ENCODE data around the gene LBH. TPM values are rescaled to one million over a fixed set of nuclear protein-coding genes. Genes with fewer than 3 reads are reported as not detected.

The LBH gene
- total RNA-seq, 1 experiment from 2014 or later, result 5.8 TPM

DNA sequence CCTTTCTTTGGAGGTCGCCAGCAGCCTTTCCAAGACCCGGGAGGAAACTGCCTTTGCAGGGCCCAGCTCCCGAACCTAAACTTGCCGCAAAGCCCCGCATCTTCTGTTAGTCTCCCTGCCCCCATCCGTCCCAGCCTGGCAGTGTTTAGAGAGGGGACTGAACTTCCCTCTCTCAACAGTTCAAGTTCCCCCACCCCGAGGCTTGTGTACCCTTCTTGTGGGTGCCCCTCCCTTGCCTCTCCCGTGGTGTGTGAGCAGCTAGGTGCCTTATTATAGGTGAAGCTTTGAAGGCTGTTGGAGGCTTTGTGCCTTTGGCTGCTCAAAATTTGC is 1.4 kb downstream of the LBH start:
- intact Hi-C loops (cut with micrococcal nuclease), result no loop called here
- ATAC-seq, result no peak
- peak overlapping the region; percentile 92 for H3K4me2 ChIP-seq (ENCODE audit: low read length)
- ChIA-PET POLR2A (ENCODE audit: unreplicated experiment) (no interaction called here), CTCF (no interaction called here)
- no peaks in the 10 kb centered on the region for H3K79me2 ChIP-seq (ENCODE audit: low read length)
- H3K4me1 ChIP-seq (ENCODE audit: insufficient read depth, low read length), result peaks cover 33% of the 10 kb centered on the region
- no peak for TF ChIP-seq EZH2phosphoT487 (IDR thresholded peaks at IDR 0.05; ENCODE audit: borderline replicate concordance, low read length)
- H3K36me3 ChIP-seq (ENCODE audit: low read depth, low read length), result no peaks in the 10 kb centered on the region
- H2AFZ ChIP-seq (ENCODE audit: low read length), result peak overlapping the region; percentile 84
- H3K9ac ChIP-seq (ENCODE audit: low read length), result no peak overlapping the region
- no peak for DNase-seq
- H3K27ac ChIP-seq (ENCODE audit: low read length), result no peak overlapping the region
- no peaks in the 10 kb centered on the region for H3K9me3 ChIP-seq (ENCODE audit: low read length)
- H3F3A ChIP-seq (ENCODE audit: low read length, unreplicated experiment), result no peaks in the 10 kb centered on the region
- peak overlapping the region; percentile 67 for H3K4me3 ChIP-seq (ENCODE audit: low read length)
- H4K20me1 ChIP-seq (ENCODE audit: low read length), result no peaks in the 10 kb centered on the region
- BruUV-seq (replicated peaks), result no TSS peak
- no peaks in the 10 kb centered on the region for H3K9me2 ChIP-seq (replicated peaks; ENCODE audit: low read length)
- H3K27me3 ChIP-seq (ENCODE audit: low read length), result peaks cover 36% of the 10 kb centered on the region

DNA sequence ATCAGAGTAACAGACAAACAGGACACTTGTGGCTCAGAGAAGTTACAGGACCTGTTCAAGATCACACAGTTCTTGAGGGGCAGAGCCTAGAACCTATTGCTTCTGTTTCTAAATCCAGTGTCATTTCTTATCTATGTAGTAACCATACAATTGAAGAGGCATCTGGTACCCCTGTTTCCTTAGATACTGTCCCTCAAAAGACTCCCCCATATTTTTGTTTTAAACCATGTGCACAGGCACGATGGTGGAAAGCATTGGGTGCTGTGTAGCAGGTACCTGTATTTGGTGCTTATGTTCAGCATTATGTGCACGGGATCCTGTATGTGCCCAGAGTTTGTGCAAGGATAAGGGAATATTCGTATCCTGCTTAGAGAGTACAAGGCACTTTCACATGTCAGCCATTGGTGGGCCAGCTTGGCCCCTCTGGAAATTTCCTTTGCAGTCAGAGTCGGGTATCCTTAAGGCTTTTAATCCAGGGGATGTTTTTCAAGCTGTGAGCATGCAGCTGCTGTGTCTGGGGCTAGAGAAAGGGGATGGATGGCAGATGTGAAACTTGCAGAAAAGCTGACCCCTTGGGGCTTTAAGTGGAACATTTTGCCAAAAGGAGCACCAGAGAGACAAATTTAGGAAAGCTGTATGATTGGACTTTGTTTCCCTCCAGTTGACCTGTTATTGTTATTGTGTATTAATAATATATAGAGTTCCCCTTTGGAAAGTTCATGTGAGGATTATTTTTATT is 2.1 kb downstream of the LBH start:
- H3K79me2 ChIP-seq (ENCODE audit: low read length), result no peaks in the 10 kb centered on the region
- BruUV-seq (replicated peaks), result no TSS peak
- H3K36me3 ChIP-seq (ENCODE audit: low read depth, low read length), result no peaks in the 10 kb centered on the region
- ATAC-seq (no peak), DNase-seq (no peak)
- ChIA-PET POLR2A (ENCODE audit: unreplicated experiment) (no interaction called here), CTCF (no interaction called here)
- no peak overlapping the region for H2AFZ ChIP-seq (ENCODE audit: low read length)
- peaks cover 33% of the 10 kb centered on the region for H3K4me1 ChIP-seq (ENCODE audit: insufficient read depth, low read length)
- TF ChIP-seq, protein P1, sequence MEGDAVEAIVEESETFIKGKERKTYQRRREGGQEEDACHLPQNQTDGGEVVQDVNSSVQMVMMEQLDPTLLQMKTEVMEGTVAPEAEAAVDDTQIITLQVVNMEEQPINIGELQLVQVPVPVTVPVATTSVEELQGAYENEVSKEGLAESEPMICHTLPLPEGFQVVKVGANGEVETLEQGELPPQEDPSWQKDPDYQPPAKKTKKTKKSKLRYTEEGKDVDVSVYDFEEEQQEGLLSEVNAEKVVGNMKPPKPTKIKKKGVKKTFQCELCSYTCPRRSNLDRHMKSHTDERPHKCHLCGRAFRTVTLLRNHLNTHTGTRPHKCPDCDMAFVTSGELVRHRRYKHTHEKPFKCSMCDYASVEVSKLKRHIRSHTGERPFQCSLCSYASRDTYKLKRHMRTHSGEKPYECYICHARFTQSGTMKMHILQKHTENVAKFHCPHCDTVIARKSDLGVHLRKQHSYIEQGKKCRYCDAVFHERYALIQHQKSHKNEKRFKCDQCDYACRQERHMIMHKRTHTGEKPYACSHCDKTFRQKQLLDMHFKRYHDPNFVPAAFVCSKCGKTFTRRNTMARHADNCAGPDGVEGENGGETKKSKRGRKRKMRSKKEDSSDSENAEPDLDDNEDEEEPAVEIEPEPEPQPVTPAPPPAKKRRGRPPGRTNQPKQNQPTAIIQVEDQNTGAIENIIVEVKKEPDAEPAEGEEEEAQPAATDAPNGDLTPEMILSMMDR (conservative IDR thresholded peaks at IDR 0.05; ENCODE audit: low read depth, low read length), result no peak
- no peak for TF ChIP-seq EZH2phosphoT487 (IDR thresholded peaks at IDR 0.05; ENCODE audit: borderline replicate concordance, low read length)
- TF ChIP-seq EZH2 (IDR thresholded peaks at IDR 0.05; ENCODE audit: low read length, unreplicated experiment), result no peak
- no peaks in the 10 kb centered on the region for H3K9me3 ChIP-seq (ENCODE audit: low read length)
- H3K27ac ChIP-seq (ENCODE audit: low read length), result no peak overlapping the region
- intact Hi-C loops (cut with micrococcal nuclease), result loop anchor here (2.0 kb wide), 1 partner anchor 39 kb away; no protein-coding TSS in a partner anchor
- H3K9me2 ChIP-seq (replicated peaks; ENCODE audit: low read length), result no peaks in the 10 kb centered on the region
- H4K20me1 ChIP-seq (ENCODE audit: low read length), result no peaks in the 10 kb centered on the region
- 0 out of 2 replicates have a peak overlapping the region, but pooled peaks have one; percentile 67 for H3K4me3 ChIP-seq (ENCODE audit: low read length)
- H3K27me3 ChIP-seq (ENCODE audit: low read length), result peaks cover 36% of the 10 kb centered on the region
- peak overlapping the region; percentile 92 for H3K4me2 ChIP-seq (ENCODE audit: low read length)
- H3F3A ChIP-seq (ENCODE audit: low read length, unreplicated experiment), result no peaks in the 10 kb centered on the region
- H3K9ac ChIP-seq (ENCODE audit: low read length), result no peak overlapping the region

DNA sequence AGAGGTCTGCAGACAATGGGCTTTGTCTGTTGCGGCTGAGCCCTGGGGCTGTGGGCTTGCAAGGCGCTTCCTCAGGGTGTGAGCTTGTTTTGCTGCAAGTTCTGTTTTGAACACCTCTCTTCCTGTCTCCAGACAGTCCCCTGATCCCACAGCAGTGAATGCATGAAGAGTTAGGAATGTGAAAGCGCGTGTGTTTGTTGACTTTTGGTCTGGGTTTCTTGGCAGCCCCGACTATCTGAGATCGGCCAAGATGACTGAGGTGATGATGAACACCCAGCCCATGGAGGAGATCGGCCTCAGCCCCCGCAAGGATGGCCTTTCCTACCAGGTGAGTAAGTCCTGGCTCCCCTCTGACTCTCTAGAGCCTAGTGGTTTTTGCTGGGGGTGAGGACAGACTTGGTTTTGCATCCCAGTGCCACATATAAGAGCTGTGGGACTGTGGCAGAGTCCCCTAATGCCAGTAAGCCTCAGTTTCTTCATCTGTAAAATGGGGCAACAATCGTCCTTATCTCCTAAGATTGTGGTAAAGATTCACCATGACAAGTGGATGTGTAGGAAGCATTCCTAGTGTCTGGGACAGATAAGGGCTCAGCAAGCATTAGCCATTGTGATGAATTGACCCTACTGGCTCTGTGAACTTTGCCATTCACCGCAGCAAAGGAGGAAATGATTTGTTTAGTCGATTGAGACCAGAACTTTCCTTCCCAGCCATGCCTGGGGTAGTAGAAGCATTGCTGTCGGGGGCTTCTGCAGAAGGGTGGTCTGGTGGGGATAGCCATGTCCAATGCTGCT is 3.0 kb downstream of the LBH start:
- Histone ChIP-seq H3K36me3 (ENCODE audit: low read depth, low read length) (no peaks in the 10 kb centered on the region), H3K79me2 (ENCODE audit: low read length) (no peaks in the 10 kb centered on the region), H3K9me3 (ENCODE audit: low read length) (no peaks in the 10 kb centered on the region), H3K9me2 (replicated peaks; ENCODE audit: low read length) (no peaks in the 10 kb centered on the region), H3K27me3 (ENCODE audit: low read length) (peaks cover 36% of the 10 kb centered on the region), H3K4me1 (ENCODE audit: insufficient read depth, low read length) (peaks cover 33% of the 10 kb centered on the region), H4K20me1 (ENCODE audit: low read length) (no peaks in the 10 kb centered on the region), H3K9ac (ENCODE audit: low read length) (no peak overlapping the region), H3K4me2 (ENCODE audit: low read length) (peak overlapping the region; percentile 54), H3K27ac (ENCODE audit: low read length) (no peak overlapping the region), H3F3A (ENCODE audit: low read length, unreplicated experiment) (no peaks in the 10 kb centered on the region), H2AFZ (ENCODE audit: low read length) (no peak overlapping the region), H3K4me3 (ENCODE audit: low read length) (no peak overlapping the region)
- DNase-seq, result peak; percentile 94
- ChIA-PET POLR2A (ENCODE audit: unreplicated experiment) (no interaction called here), CTCF (no interaction called here)
- ATAC-seq, result peak; percentile 75
- intact Hi-C loops (cut with micrococcal nuclease), result loop anchor here (2.0 kb wide), 1 partner anchor 38 kb away; no protein-coding TSS in a partner anchor
- no TSS peak for BruUV-seq (replicated peaks)
- TF ChIP-seq EZH2 (IDR thresholded peaks at IDR 0.05; ENCODE audit: low read length, unreplicated experiment) (no peak), EZH2phosphoT487 (IDR thresholded peaks at IDR 0.05; ENCODE audit: borderline replicate concordance, low read length) (no peak)
- TF ChIP-seq, protein P1 (conservative IDR thresholded peaks at IDR 0.05; ENCODE audit: low read depth, low read length), result no peak
